A549 (cell line): ENCODE measurements around the gene THTPA. TPM values are rescaled to one million over a fixed set of nuclear protein-coding genes. Genes with fewer than 3 reads are reported as not detected.

Experiments used
- ATAC-seq, 2 experiments: fragments of 200-7000 bp in 1 of 2; fragments of >200 bp in 1 of 2; cut with Nextera tagmentation in 1 of 2; cut with Tn5 transposase in 1 of 2; 3 replicates each; pipeline versions ENCODE4 v1.8.0 to v1.9.1; 2018 to 2020; ENCODE audit warnings: mild to moderate bottlenecking in 1 of 2, moderate library complexity in 1 of 2
- CTCF ChIA-PET: fragments of 300-600 bp; sonication (Branson Sonifier 250); formaldehyde crosslinking; extraction: SDS; loops from one replicate; lab custom pipeline; 2021; ENCODE audit warnings: antibody characterized with exemption, inconsistent platforms; lab: Yijun Ruan, JAX
- POLR2A ChIA-PET: fragments of 350-600 bp; formaldehyde crosslinking; extraction: SDS; loops from one replicate; lab custom pipeline; 2021; ENCODE audit warnings: antibody characterized with exemption, inconsistent platforms; lab: Yijun Ruan, JAX
- DNase-seq, 2 experiments: peaks; one replicate each; pipeline versions ENCODE4 v3.0.0 to v3.0.0-alpha.2; 2011 to 2016; ENCODE audit warnings: low read depth in 1 of 2, low spot score in 1 of 2
- FAIRE-seq: peaks from 2 replicates; lab custom pipeline; 2011; peaks lifted over from hg19 to GRCh38; lab: Jason Lieb, UNC
- H3K27ac ChIP-seq, 2 experiments: fragments of >200 bp; sonication (Bioruptor Twin); formaldehyde crosslinking; 3 replicates each; pipeline ENCODE4 v1.5.1; 2016 to 2017
- H3K4me1 ChIP-seq: fragments of >200 bp; sonication (Bioruptor Twin); formaldehyde crosslinking; 3 replicates; pipeline ENCODE4 v1.6.1; 2016
- H3K4me2 ChIP-seq: fragments of >200 bp; sonication (Bioruptor Twin); formaldehyde crosslinking; 3 replicates; pipeline ENCODE4 v1.6.1; 2016
- H3K4me3 ChIP-seq: fragments of >200 bp; sonication (Bioruptor Twin); formaldehyde crosslinking; 3 replicates; pipeline ENCODE4 v1.5.1; 2016
- H3K9me3 ChIP-seq: fragments of >200 bp; sonication (Bioruptor Twin); formaldehyde crosslinking; 3 replicates; pipeline ENCODE4 v1.6.1; 2016
- CBX2 ChIP-seq: fragments of 200-600 bp; sonication (generic); IDR thresholded peaks from 2 replicates; pipeline ENCODE4 v1.6.1; 2016; ENCODE audit warnings: low read depth, mild to moderate bottlenecking, borderline replicate concordance
- CEBPB ChIP-seq, 2 experiments: fragments of >200 bp in 1 of 2; sonication (Bioruptor Twin) in 1 of 2; formaldehyde crosslinking in 1 of 2; IDR thresholded peaks; 2 replicates each; pipeline ENCODE4 v1.6.1; 2012 to 2016
- CHD2 ChIP-seq: fragments of 150-350 bp; IDR thresholded peaks from 2 replicates; pipeline ENCODE4 v1.6.1; 2014; ENCODE audit warnings: low read length; ENCODE audit not compliant: partially characterized antibody
- CHD4 ChIP-seq: fragments of 200-600 bp; sonication (generic); IDR thresholded peaks from 2 replicates; pipeline ENCODE4 v1.6.1; 2016; ENCODE audit warnings: antibody characterized with exemption, mild to moderate bottlenecking, borderline replicate concordance
- ESRRA ChIP-seq: fragments of 150-350 bp; IDR thresholded peaks from 2 replicates; pipeline ENCODE4 v1.6.1; 2014; ENCODE audit warnings: mild to moderate bottlenecking, low read length, borderline replicate concordance
- FOSL2 ChIP-seq, 2 experiments: fragments of 450-650 bp in 1 of 2; fragments of >200 bp in 1 of 2; sonication (Bioruptor Twin) in 1 of 2; formaldehyde crosslinking; IDR thresholded peaks; 2 replicates each; pipeline versions ENCODE4 v1.5.0 to v1.6.1; 2016 to 2020; ENCODE audit warnings: mild to moderate bottlenecking in 1 of 2, moderate library complexity in 1 of 2
- HEYL ChIP-seq: fragments of 250-450 bp; sonication (Bioruptor Pico); IDR thresholded peaks from 2 replicates; pipeline ENCODE4 v1.8.0; 2021; ENCODE audit warnings: mild to moderate bottlenecking, moderate library complexity
- HOXB5 ChIP-seq: fragments of 250-450 bp; sonication (Bioruptor Pico); IDR thresholded peaks from 2 replicates; pipeline ENCODE4 v1.5.0; 2020; ENCODE audit warnings: mild to moderate bottlenecking, moderate library complexity
- KDM5A ChIP-seq: fragments of 200-600 bp; sonication (generic); IDR thresholded peaks from 2 replicates; pipeline ENCODE4 v1.6.1; 2016; ENCODE audit warnings: antibody characterized with exemption, mild to moderate bottlenecking
- MAFK ChIP-seq: fragments of 450-650 bp; IDR thresholded peaks from 2 replicates; pipeline ENCODE4 v1.6.1; 2014; ENCODE audit not compliant: partially characterized antibody
- MAZ ChIP-seq: fragments of 150-350 bp; IDR thresholded peaks from 2 replicates; pipeline ENCODE4 v1.6.1; 2014; ENCODE audit warnings: antibody characterized with exemption, low read depth, low read length, borderline replicate concordance
- MYC ChIP-seq: IDR thresholded peaks from 2 replicates; pipeline ENCODE4 v1.6.1; 2012; ENCODE audit warnings: mild to moderate bottlenecking, inconsistent platforms, low read length, improper control_type of control experiment, borderline replicate concordance
- NPAS2 ChIP-seq: fragments of 250-450 bp; sonication (Bioruptor Pico); IDR thresholded peaks from 2 replicates; pipeline ENCODE4 v1.8.0; 2022; ENCODE audit warnings: mild to moderate bottlenecking, moderate library complexity, borderline replicate concordance
- NR3C1 ChIP-seq: fragments of >200 bp; sonication (Bioruptor Twin); formaldehyde crosslinking; IDR thresholded peaks from 3 replicates; pipeline ENCODE4 v1.6.1; 2017
- PHF8 ChIP-seq: fragments of 200-600 bp; sonication (generic); IDR thresholded peaks from 2 replicates; pipeline ENCODE4 v1.6.1; 2016; ENCODE audit warnings: low read depth, mild to moderate bottlenecking, antibody characterized with exemption, moderate library complexity, borderline replicate concordance
- POLR2A ChIP-seq: IDR thresholded peaks from 2 replicates; pipeline ENCODE4 v1.6.1; 2012; ENCODE audit warnings: mild to moderate bottlenecking, low read length
- REST ChIP-seq: fragments of 200-600 bp; sonication (generic); IDR thresholded peaks from 2 replicates; pipeline ENCODE4 v1.6.1; 2016; ENCODE audit warnings: antibody characterized with exemption, mild to moderate bottlenecking, moderate library complexity
- RFX5 ChIP-seq: fragments of 450-650 bp; IDR thresholded peaks from 2 replicates; pipeline ENCODE4 v1.7.1; 2014; ENCODE audit warnings: antibody characterized with exemption, mild to moderate bottlenecking, moderate library complexity
- TP53 ChIP-seq: fragments of 250-450 bp; sonication (Bioruptor Pico); IDR thresholded peaks from 2 replicates; pipeline ENCODE4 v1.5.0; 2021; ENCODE audit warnings: mild to moderate bottlenecking, moderate library complexity
- USF2 ChIP-seq: fragments of 450-650 bp; IDR thresholded peaks from 2 replicates; pipeline ENCODE4 v1.6.1; 2014; ENCODE audit warnings: antibody characterized with exemption
- WGBS: methylation state at CpG from one replicate; pipeline ENCODE4 v1.1.6; 2017; ENCODE audit errors: missing lambda C conversion rate; 5-methylcytosine and 5-hydroxymethylcytosine counted together
- polyA plus RNA-seq, 4 experiments: library from polyadenylated mRNA; depleted of rRNA in 3 of 4; stranded (reverse); fragments of >200 nt; fragmentation: RNase III in 1 of 4; extraction: RNeasy Plus Mini Kit Qiagen cat#74134 plus additional on column Dnase treatment in 1 of 4; gene quantifications; 2 replicates in 3 of 4; 3 replicates in 1 of 4; pipeline ENCODE4 v1.2.3, GENCODE V29; 2011 to 2017
- TF ChIP-seq, protein P1 (sequence below): IDR thresholded peaks from 2 replicates; pipeline ENCODE4 v1.6.1; 2012
- TF ChIP-seq, protein P2 (sequence below): fragments of 250-450 bp; sonication (Bioruptor Pico); IDR thresholded peaks from 2 replicates; pipeline ENCODE4 v1.5.0; 2020; ENCODE audit warnings: low read depth, mild to moderate bottlenecking, moderate library complexity

THTPA gene
- polyA plus RNA-seq, 2 of the 4 experiments (the other 2 are of a cell fraction) = 8.1 to 23.9 TPM

- no peaks in the 10 kb centered on the region for H3K9me3 ChIP-seq
- 25% methylated on average over 2 of the region's 2 CpGs for WGBS
- no peak overlapping the region for H3K4me3 ChIP-seq
- ChIA-PET CTCF (interaction anchor here (1.0 to 2.8 kb wide), 5 partner anchors 9 to 308 kb away, joined by 3 to 8 read pairs (median 3); no protein-coding TSS in a partner anchor), POLR2A (no interaction called here)
- DNase-seq (no peak), ATAC-seq (no peak), FAIRE-seq (no peak)
- TF ChIP-seq HEYL (no peak), TP53 (CRISPR knock-in tag) (no peak), PHF8 (no peak), CHD4 (no peak), USF2 (no peak), MAZ (no peak), NR3C1 (no peak), RFX5 (no peak)
- no peaks in the 10 kb centered on the region for H3K4me1 ChIP-seq
- H3K4me2 ChIP-seq = no peak overlapping the region
- H3K27ac ChIP-seq = no peak overlapping the region
Measured at GRCh38 chr14:23603103-23603502, 47.0 kb downstream of the THTPA start.

- Histone ChIP-seq H3K4me1 (no peaks in the 10 kb centered on the region), H3K4me3 (no peak overlapping the region), H3K27ac (no peak overlapping the region), H3K4me2 (no peak overlapping the region), H3K9me3 (no peaks in the 10 kb centered on the region)
- ATAC-seq = no peak
- ChIA-PET CTCF (interaction anchor here (1.0 to 2.8 kb wide), 3 partner anchors 13 to 307 kb away, joined by 3 to 8 read pairs (median 4); no protein-coding TSS in a partner anchor), POLR2A (no interaction called here)
- TF ChIP-seq MAZ = no peak
- TF ChIP-seq FOSL2 (IDR thresholded peaks at IDR 0.05) = no peak
- TF ChIP-seq FOSL2 (CRISPR knock-in tag; IDR thresholded peaks at IDR 0.05) = no peak
- no peak for TF ChIP-seq CEBPB (IDR thresholded peaks at IDR 0.05)
- TF ChIP-seq, protein P1, sequence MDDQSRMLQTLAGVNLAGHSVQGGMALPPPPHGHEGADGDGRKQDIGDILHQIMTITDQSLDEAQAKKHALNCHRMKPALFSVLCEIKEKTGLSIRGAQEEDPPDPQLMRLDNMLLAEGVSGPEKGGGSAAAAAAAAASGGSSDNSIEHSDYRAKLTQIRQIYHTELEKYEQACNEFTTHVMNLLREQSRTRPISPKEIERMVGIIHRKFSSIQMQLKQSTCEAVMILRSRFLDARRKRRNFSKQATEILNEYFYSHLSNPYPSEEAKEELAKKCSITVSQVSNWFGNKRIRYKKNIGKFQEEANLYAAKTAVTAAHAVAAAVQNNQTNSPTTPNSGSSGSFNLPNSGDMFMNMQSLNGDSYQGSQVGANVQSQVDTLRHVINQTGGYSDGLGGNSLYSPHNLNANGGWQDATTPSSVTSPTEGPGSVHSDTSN = no peak
- no peak for TF ChIP-seq REST
- TF ChIP-seq, protein P2, sequence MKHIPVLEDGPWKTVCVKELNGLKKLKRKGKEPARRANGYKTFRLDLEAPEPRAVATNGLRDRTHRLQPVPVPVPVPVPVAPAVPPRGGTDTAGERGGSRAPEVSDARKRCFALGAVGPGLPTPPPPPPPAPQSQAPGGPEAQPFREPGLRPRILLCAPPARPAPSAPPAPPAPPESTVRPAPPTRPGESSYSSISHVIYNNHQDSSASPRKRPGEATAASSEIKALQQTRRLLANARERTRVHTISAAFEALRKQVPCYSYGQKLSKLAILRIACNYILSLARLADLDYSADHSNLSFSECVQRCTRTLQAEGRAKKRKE (CRISPR knock-in tag) = no peak
- no peak for TF ChIP-seq HOXB5 (CRISPR knock-in tag)
- no peak for TF ChIP-seq CBX2
- no peak for DNase-seq
- WGBS = 60% methylated on average over 2 of the region's 2 CpGs
- no peak for FAIRE-seq
Measured at GRCh38 chr14:23604148-23604547, 48.1 kb downstream of the THTPA start.

DNA sequence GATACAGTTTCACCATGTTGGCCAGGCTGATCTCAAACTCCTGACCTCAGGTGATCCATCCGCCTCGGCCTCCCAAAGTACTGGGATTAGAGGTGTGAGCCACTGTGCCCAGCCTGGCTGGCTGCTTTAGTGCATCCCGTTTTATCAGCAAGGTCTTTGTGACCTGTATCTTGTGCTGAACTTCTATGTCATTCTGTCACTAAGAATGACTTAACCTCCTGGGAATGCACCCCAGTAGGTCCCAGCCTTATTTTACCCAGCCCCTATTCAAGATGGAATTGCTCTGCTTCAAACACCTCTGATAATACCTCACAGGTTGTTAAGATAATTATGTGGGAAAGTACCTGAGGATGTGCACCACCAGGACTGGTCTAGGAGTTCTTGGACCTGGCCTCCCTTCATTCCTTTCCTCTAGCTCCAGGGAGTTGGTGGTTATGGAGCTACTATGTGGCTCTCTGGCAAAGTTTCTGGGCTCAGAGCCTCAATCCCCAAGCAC lies 48.7 kb downstream of the THTPA start:
- ATAC-seq (no peak), FAIRE-seq (no peak), DNase-seq (no peak)
- POLR2A ChIA-PET = no interaction called here
- 49% methylated on average over 3 of the region's 3 CpGs for WGBS
- no peaks in the 10 kb centered on the region for H3K4me1 ChIP-seq
- no peak overlapping the region for H3K27ac ChIP-seq
- TF ChIP-seq KDM5A (no peak), ESRRA (no peak), POLR2A (no peak), RFX5 (no peak), MAFK (no peak), CEBPB (IDR thresholded peaks at IDR 0.05) (no peak), NPAS2 (CRISPR knock-in tag) (no peak), CHD2 (no peak), MYC (no peak)
- H3K4me3 ChIP-seq = no peak overlapping the region
- no peak overlapping the region for H3K4me2 ChIP-seq
- CTCF ChIA-PET = interaction anchor here (1.2 kb wide), 1 partner anchor 36 kb away, joined by 3 read pairs; no protein-coding TSS in a partner anchor
- H3K9me3 ChIP-seq = 0 out of 3 replicates have a peak, but pooled peaks cover 2% of the 10 kb centered on the region
